Activated CD4-positive, alpha-beta T cell treated with anti-CD3 and anti-CD28 coated beads for 48 hours (primary cell): ENCODE results near the gene CCIN.

ENCODE experiments used
- DNase-seq: peaks from one replicate; pipeline ENCODE4 v3.0.0-alpha.2; 2020

The CCIN gene

GRCh38 chr9:36194326-36195000 lies 25.3 kb downstream of the CCIN start:
- no peak for DNase-seq

GRCh38 chr9:36204906-36205547 lies 35.8 kb downstream of the CCIN start:
- DNase-seq: no peak

- no peak for DNase-seq
These were observed 37.8 kb downstream of the CCIN start for GRCh38 chr9:36207016-36207415.

GRCh38 chr9:36207546-36208012 lies 38.4 kb downstream of the CCIN start:
- no peak for DNase-seq

GRCh38 chr9:36208521-36209253 lies 39.5 kb downstream of the CCIN start:
- DNase-seq: no peak

GRCh38 chr9:36210722-36211121 lies 41.5 kb downstream of the CCIN start:
- DNase-seq: no peak

- no peak for DNase-seq
These were observed 42.3 kb downstream of the CCIN start for GRCh38 chr9:36211510-36211909.

GRCh38 chr9:36213387-36213786 lies 44.2 kb downstream of the CCIN start:
- DNase-seq: no peak

GRCh38 chr9:36213989-36214388 lies 44.8 kb downstream of the CCIN start:
- DNase-seq: no peak

- no peak for DNase-seq
These were observed 45.4 kb downstream of the CCIN start for GRCh38 chr9:36214571-36214970.

- no peak for DNase-seq
These were observed 48.2 kb downstream of the CCIN start for GRCh38 chr9:36217256-36217968.

- DNase-seq: no peak
These were observed 48.8 kb downstream of the CCIN start for GRCh38 chr9:36218011-36218410.

- DNase-seq: no peak
These were observed 49.3 kb downstream of the CCIN start for GRCh38 chr9:36218411-36218901.
